ENCODE results near the gene PHPT1. TPM values are rescaled to one million over a fixed set of nuclear protein-coding genes. Genes with fewer than 3 reads are reported as not detected.

Gene PHPT1
- total and polyA plus RNA-seq, 2 of the 13 experiments (the other 11 are each of a cell fraction or from before 2014, with no cell fraction given) = 189 to 192 TPM

- peak; percentile 20 for TF ChIP-seq TAF15 (IDR thresholded peaks at IDR 0.05; ENCODE audit: low read depth, low read length, poor library complexity, severe bottlenecking)
- TF ChIP-seq ZNF232 (CRISPR knock-in tag; IDR thresholded peaks at IDR 0.05; ENCODE audit: borderline replicate concordance) = no peak
- TF ChIP-seq MTA1 (CRISPR knock-in tag; IDR thresholded peaks at IDR 0.05; ENCODE audit: borderline replicate concordance) = no peak
- TF ChIP-seq ZFY (CRISPR knock-in tag; IDR thresholded peaks at IDR 0.05) = peak; percentile 25; the same call in 1 of the 2 replicates
- TF ChIP-seq SCMH1 (CRISPR knock-in tag; IDR thresholded peaks at IDR 0.05; ENCODE audit: borderline replicate concordance) = no peak
- no peak for TF ChIP-seq BCL3 (CRISPR knock-in tag; IDR thresholded peaks at IDR 0.05)
- TF ChIP-seq HINFP (CRISPR knock-in tag; IDR thresholded peaks at IDR 0.05; ENCODE audit: low read depth) = no peak
- no peak for TF ChIP-seq GTF2F1 (IDR thresholded peaks at IDR 0.05; ENCODE audit: low read length)
- 0 out of 2 replicates have a peak, but pooled peaks have one; percentile 25 for TF ChIP-seq TBX2 (CRISPR knock-in tag; IDR thresholded peaks at IDR 0.05; ENCODE audit: borderline replicate concordance)
- no peak for TF ChIP-seq NFAT5 (CRISPR knock-in tag; IDR thresholded peaks at IDR 0.05)
- no peak for TF ChIP-seq ZNF274 (CRISPR knock-in tag; IDR thresholded peaks at IDR 0.05)
- no peak for TF ChIP-seq NONO (IDR thresholded peaks at IDR 0.05)
- TF ChIP-seq NONO (CRISPR knock-in tag; conservative IDR thresholded peaks at IDR 0.05) = 0 out of 2 replicates have a peak, but pooled peaks have one; percentile 17
- TF ChIP-seq RELA (CRISPR knock-in tag; IDR thresholded peaks at IDR 0.05) = no peak
- TF ChIP-seq SRSF1 (optimal IDR thresholded peaks at IDR 0.05; ENCODE audit: low read depth, low read length) = peak; percentile 31
- TF ChIP-seq ELF1 (CRISPR knock-in tag; IDR thresholded peaks at IDR 0.05) = no peak
- no peak for TF ChIP-seq ZNF772 (CRISPR knock-in tag; IDR thresholded peaks at IDR 0.05)
- TF ChIP-seq JDP2 (CRISPR knock-in tag; IDR thresholded peaks at IDR 0.05; ENCODE audit: borderline replicate concordance) = no peak
- no peak for TF ChIP-seq SP140L (CRISPR knock-in tag; IDR thresholded peaks at IDR 0.05; ENCODE audit: borderline replicate concordance)
- TF ChIP-seq ZMYM3 (CRISPR knock-in tag; IDR thresholded peaks at IDR 0.05) = no peak
- TF ChIP-seq THAP7 (CRISPR knock-in tag; IDR thresholded peaks at IDR 0.05) = no peak
- no peak for TF ChIP-seq ZNF3 (CRISPR knock-in tag; IDR thresholded peaks at IDR 0.05)
Measured at GRCh38 chr9:136850866-136851775, 1.9 kb downstream of the PHPT1 start (continued).

All from HepG2 (cell line).